HEK293 (cell line): Measurements from ENCODE around the gene FZD10.

Source experiments
- HOXA7 ChIP-seq: sonication (generic); formaldehyde crosslinking; IDR thresholded peaks from 2 replicates; pipeline ENCODE4 v1.8.1; 2022; ENCODE audit warnings: missing genetic modification reagents, borderline replicate concordance
- KLF16 ChIP-seq: fragments of 450-650 bp; formaldehyde crosslinking; IDR thresholded peaks from 2 replicates; pipeline ENCODE4 v1.5.1; 2017; ENCODE audit warnings: missing biosample characterization, missing genetic modification characterization
- ZFP37 ChIP-seq: fragments of 450-650 bp; formaldehyde crosslinking; IDR thresholded peaks from 2 replicates; pipeline ENCODE4 v1.5.1; 2016; ENCODE audit warnings: missing biosample characterization, missing genetic modification characterization
- ZNF133 ChIP-seq: fragments of 450-650 bp; formaldehyde crosslinking; IDR thresholded peaks from 2 replicates; pipeline ENCODE4 v1.5.1; 2016; ENCODE audit warnings: missing biosample characterization, missing genetic modification characterization
- ZNF2 ChIP-seq: fragments of 450-650 bp; formaldehyde crosslinking; IDR thresholded peaks from 2 replicates; pipeline ENCODE4 v1.5.1; 2016; ENCODE audit warnings: missing biosample characterization, missing genetic modification characterization
- TF ChIP-seq, protein P1 (sequence below): fragments of 450-650 bp; formaldehyde crosslinking; IDR thresholded peaks from 2 replicates; pipeline ENCODE4 v1.5.1; 2016; ENCODE audit warnings: missing biosample characterization, missing genetic modification characterization

DNA sequence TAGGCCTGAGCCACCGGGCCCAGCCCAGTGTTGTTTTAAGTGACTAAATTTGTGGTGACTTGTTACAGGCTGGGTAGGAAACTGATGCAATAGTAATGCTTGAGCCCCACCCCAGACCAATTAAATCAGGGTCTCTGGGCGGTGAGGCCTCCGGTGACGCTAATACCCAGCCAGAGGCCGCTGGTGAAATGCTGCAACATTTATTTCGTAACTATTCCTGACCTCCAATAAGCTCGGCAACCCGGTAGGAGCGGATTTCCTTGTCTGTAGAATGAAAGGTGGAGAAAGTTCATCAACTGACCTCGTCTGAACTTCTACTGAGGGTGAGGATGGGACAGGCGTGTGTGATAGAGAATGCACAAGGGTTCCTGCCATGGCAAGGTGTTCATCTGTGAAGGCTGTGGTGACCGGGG lies 42.3 kb downstream of the FZD10 start:
- TF ChIP-seq ZFP37 (tag by site-specific recombination) (no peak), KLF16 (tag by site-specific recombination) (no peak), ZNF2 (no peak), ZNF133 (tag by site-specific recombination) (no peak), HOXA7 (CRISPR knock-in tag) (no peak)
- TF ChIP-seq, protein P1, sequence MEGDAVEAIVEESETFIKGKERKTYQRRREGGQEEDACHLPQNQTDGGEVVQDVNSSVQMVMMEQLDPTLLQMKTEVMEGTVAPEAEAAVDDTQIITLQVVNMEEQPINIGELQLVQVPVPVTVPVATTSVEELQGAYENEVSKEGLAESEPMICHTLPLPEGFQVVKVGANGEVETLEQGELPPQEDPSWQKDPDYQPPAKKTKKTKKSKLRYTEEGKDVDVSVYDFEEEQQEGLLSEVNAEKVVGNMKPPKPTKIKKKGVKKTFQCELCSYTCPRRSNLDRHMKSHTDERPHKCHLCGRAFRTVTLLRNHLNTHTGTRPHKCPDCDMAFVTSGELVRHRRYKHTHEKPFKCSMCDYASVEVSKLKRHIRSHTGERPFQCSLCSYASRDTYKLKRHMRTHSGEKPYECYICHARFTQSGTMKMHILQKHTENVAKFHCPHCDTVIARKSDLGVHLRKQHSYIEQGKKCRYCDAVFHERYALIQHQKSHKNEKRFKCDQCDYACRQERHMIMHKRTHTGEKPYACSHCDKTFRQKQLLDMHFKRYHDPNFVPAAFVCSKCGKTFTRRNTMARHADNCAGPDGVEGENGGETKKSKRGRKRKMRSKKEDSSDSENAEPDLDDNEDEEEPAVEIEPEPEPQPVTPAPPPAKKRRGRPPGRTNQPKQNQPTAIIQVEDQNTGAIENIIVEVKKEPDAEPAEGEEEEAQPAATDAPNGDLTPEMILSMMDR (tag by site-specific recombination), result no peak
